BJ (cell line): Measurements from ENCODE around the gene NCOA3. TPM values are rescaled to one million over a fixed set of nuclear protein-coding genes. Genes with fewer than 3 reads are reported as not detected.

Experiments
- CTCF ChIA-PET: fragments of 350-600 bp; formaldehyde crosslinking; extraction: SDS; loops from one replicate; lab custom pipeline; 2021; ENCODE audit warnings: antibody characterized with exemption, inconsistent platforms; lab: Yijun Ruan, JAX
- POLR2A ChIA-PET: fragments of 300-600 bp; sonication (Branson Sonifier 250); formaldehyde crosslinking; extraction: SDS; loops from one replicate; lab custom pipeline; 2021; ENCODE audit warnings: antibody characterized with exemption; lab: Charles Lee
- DNase-seq: peaks from one replicate; pipeline ENCODE4 v3.0.0-alpha.2; 2011; ENCODE audit warnings: low read depth
- H3K27me3 ChIP-seq: 2 replicates; pipeline ENCODE4 v1.6.0; 2011; ENCODE audit warnings: low read length; ENCODE audit not compliant: control insufficient read depth, insufficient read depth
- H3K36me3 ChIP-seq: 2 replicates; pipeline ENCODE4 v1.5.1; 2011; ENCODE audit warnings: low read length; ENCODE audit not compliant: control insufficient read depth, insufficient read depth
- H3K4me3 ChIP-seq: 2 replicates; pipeline ENCODE4 v1.5.1; 2011; ENCODE audit warnings: low read depth, mild to moderate bottlenecking, control low read depth, low read length
- polyA plus RNA-seq: library from polyadenylated mRNA; depleted of rRNA; stranded (reverse); fragments of >200 nt; gene quantifications from 2 replicates; pipeline ENCODE4 v1.2.3, GENCODE V29; 2011
- TF ChIP-seq, protein P1 (sequence below): IDR thresholded peaks from 2 replicates; pipeline ENCODE4 v1.5.1; 2011; ENCODE audit warnings: low read depth, mild to moderate bottlenecking, control low read depth, inconsistent platforms, low read length, moderate library complexity; ENCODE audit not compliant: insufficient read depth

NCOA3 gene
- polyA plus RNA-seq, 1 experiment = 23.6 TPM

DNA sequence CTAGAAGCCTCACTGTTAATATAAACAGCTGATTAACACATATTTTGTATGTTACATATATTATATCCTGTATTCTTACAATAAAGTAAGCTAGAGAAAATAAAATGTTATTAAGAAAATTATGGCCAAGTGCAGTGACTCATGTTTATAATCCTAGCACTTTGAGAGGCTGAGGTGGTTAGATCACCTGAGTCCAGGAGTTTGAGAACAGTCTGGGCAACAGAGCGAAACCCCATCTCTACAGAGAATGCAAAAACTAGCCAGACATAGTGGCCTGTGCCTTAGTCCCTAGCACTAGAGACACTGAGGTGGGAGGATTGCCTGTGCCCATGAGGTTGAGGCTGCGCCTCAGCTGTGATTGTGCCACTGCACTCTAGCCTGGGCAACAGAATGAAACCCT, 81.9 kb downstream of the NCOA3 start:
- TF ChIP-seq, protein P1, sequence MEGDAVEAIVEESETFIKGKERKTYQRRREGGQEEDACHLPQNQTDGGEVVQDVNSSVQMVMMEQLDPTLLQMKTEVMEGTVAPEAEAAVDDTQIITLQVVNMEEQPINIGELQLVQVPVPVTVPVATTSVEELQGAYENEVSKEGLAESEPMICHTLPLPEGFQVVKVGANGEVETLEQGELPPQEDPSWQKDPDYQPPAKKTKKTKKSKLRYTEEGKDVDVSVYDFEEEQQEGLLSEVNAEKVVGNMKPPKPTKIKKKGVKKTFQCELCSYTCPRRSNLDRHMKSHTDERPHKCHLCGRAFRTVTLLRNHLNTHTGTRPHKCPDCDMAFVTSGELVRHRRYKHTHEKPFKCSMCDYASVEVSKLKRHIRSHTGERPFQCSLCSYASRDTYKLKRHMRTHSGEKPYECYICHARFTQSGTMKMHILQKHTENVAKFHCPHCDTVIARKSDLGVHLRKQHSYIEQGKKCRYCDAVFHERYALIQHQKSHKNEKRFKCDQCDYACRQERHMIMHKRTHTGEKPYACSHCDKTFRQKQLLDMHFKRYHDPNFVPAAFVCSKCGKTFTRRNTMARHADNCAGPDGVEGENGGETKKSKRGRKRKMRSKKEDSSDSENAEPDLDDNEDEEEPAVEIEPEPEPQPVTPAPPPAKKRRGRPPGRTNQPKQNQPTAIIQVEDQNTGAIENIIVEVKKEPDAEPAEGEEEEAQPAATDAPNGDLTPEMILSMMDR = no peak
- POLR2A ChIA-PET = no interaction called here
- Histone ChIP-seq H3K27me3 (no peaks in the 10 kb centered on the region), H3K36me3 (no peaks in the 10 kb centered on the region; the same call in 1 of the 2 replicates), H3K4me3 (no peak overlapping the region)
- CTCF ChIA-PET = no interaction called here
- DNase-seq = no peak

DNA sequence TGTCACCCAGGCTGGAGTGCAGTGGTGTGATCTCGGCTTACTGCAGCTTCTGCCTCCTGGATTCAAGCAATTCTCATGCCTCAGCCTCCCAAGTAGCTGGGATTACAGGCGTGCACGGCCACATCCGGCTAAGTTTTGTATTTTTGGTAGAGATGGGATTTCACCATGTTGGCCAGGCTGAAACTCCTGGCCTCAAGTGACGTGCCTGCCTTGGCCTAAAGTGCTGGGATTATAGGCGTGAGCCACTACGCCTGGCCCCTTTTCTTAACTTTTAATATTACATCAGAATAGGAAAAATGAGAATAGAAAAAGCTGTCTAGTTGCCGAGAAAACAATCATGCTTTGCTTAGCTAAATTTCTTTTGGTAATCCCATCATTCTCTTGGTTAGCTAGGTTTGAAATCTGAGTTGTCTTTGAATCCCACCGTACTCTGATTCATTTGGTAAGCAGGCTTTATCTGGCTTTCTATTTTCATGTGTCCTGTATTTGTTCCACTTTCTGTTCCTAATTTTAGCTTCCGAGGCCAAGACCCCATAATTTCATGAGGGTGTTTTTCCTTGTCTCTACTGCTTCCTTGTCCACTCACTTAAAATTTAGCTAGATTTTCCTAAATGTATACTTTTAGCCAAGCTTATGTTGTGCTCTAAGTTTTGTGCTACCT, 83.5 kb downstream of the NCOA3 start:
- TF ChIP-seq, protein P1 = no peak
- ChIA-PET POLR2A (no interaction called here), CTCF (no interaction called here)
- Histone ChIP-seq H3K36me3 (no peaks in the 10 kb centered on the region; the same call in 1 of the 2 replicates), H3K4me3 (no peak overlapping the region), H3K27me3 (no peaks in the 10 kb centered on the region)
- DNase-seq = no peak

DNA sequence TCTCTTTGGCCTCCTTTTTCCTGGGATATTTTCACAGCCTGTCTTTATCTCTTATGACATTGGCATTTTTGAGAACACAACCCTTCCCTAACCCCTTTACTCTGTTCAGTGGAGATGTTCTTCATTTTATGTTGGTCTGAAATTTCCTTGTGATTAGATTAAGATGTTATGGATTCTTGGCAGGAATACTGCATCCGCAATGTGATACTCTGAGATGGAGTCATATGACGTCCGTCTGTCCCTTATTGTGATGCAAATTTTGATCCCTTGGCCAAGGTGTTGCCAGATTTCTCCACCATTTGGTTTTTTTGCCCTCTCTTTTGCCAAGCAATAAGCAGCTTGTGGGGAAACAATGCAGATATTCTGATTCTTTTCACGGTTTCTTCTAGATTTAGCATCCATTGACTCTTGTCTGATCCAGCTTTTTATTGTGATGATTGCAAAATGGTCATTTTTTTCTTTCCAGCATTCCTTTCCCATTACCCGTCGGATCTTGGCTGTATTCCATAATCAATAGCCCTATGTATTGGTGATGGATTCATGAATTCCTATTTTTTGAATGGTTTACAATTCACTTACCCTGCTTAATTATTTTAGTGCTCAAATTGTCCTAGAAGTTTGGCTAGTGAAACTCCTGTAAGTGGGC, 85.1 kb downstream of the NCOA3 start:
- no peak for DNase-seq

DNA sequence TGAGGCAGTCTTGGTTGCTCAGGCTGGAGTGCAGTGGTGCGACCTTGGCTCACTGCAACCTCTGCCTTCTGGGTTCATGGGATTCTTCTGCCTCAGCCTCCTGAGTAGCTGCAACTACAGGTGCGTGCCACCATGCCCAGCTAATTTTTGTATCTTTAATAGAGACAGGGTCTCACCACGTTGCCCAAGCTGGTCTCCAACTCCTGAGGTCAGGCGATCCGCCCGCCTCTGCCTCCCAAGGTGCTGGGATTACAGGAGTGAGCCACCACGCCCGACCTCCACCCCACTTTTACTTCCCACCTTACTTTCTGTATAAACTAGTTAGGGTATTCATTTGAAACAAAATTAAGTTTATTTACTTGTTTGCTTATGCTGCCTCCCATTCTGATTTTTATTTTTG, 86.5 kb downstream of the NCOA3 start:
- TF ChIP-seq, protein P1 = no peak
- no peak for DNase-seq
- H3K27me3 ChIP-seq = no peaks in the 10 kb centered on the region
- no peaks in the 10 kb centered on the region; the same call in 1 of the 2 replicates for H3K36me3 ChIP-seq
- H3K4me3 ChIP-seq = no peak overlapping the region
- POLR2A ChIA-PET = no interaction called here
- CTCF ChIA-PET = no interaction called here

More for the DNA sequence above, 85.1 kb downstream of the NCOA3 start:
- ChIA-PET CTCF (interaction anchor here (0.9 to 1.2 kb wide), 2 partner anchors 9 to 154 kb away, joined by 3 read pairs; no protein-coding TSS in a partner anchor), POLR2A (no interaction called here)
- no peaks in the 10 kb centered on the region; the same call in 1 of the 2 replicates for H3K36me3 ChIP-seq
- no peak overlapping the region for H3K4me3 ChIP-seq
- TF ChIP-seq, protein P1 = no peak
- no peaks in the 10 kb centered on the region for H3K27me3 ChIP-seq

DNA sequence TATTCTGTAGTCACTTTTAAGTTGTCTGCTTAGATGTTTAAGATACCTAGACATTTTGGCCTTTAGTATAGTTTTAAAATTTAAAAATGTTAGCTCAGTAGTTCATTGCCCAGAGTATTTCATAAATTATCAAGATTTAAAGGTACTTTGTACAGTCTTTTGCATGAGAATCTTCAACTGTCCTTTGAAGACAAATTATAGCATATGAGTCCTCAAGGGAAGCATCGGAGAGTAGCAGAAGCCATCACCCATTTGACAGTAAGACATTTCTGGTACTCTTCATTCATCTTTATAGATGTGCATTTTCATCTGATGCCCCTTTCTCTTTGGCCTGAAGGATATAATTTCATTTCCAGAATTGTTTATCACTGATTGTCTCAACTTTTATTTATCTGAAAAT, 89.5 kb downstream of the NCOA3 start:
- Histone ChIP-seq H3K36me3 (no peaks in the 10 kb centered on the region), H3K27me3 (no peaks in the 10 kb centered on the region), H3K4me3 (no peak overlapping the region)
- TF ChIP-seq, protein P1 = no peak
- ChIA-PET CTCF (interaction anchor here (1.4 kb wide), 1 partner anchor 19 kb away, joined by 5 read pairs; no protein-coding TSS in a partner anchor), POLR2A (no interaction called here)
- no peak for DNase-seq
